B cell (primary cell): ENCODE results near the gene ARHGEF4. TPM values are rescaled to one million over a fixed set of nuclear protein-coding genes. Genes with fewer than 3 reads are reported as not detected.

Source experiments
- ATAC-seq: fragments of 200-7000 bp; cut with Tn5 transposase; one replicate; pipeline ENCODE4 v1.10.0; 2021; ENCODE audit warnings: low read depth, mild to moderate bottlenecking, moderate number of reproducible peaks, moderate library complexity
- CTCF ChIA-PET: fragments of 350-600 bp; sonication (Branson Sonifier 250); formaldehyde crosslinking; loops from one replicate; lab custom pipeline; 2021; ENCODE audit warnings: antibody characterized with exemption, inconsistent platforms; lab: Charles Lee
- POLR2A ChIA-PET: fragments of 350-600 bp; sonication (Branson Sonifier 250); formaldehyde crosslinking; loops from one replicate; lab custom pipeline; 2021; ENCODE audit warnings: antibody characterized with exemption; lab: Charles Lee
- DNase-seq: peaks from one replicate; pipeline ENCODE4 v3.0.0; 2013
- H2AFZ ChIP-seq: 2 replicates; pipeline ENCODE4 v1.6.1; 2012; ENCODE audit warnings: mild to moderate bottlenecking, low read depth, low read length; ENCODE audit not compliant: insufficient read depth, poor library complexity, severe bottlenecking
- H3K27ac ChIP-seq, 2 donors: 1 replicate in 1 of 2; 2 replicates in 1 of 2; pipeline ENCODE4 v1.5.1; 2012 to 2013; ENCODE audit warnings: low read length in 2 of 2, mild to moderate bottlenecking in 2 of 2, moderate library complexity in 1 of 2
- H3K27me3 ChIP-seq, 4 experiments: fragments of 200-600 bp in 1 of 4; sonication (generic) in 1 of 4; replicated peaks in 1 of 4; 1 replicate in 2 of 4; 2 replicates in 2 of 4; pipeline versions ENCODE4 v1.6.1 to v1.7.0; 2013 to 2016; ENCODE audit warnings: low read length in 3 of 4, mild to moderate bottlenecking in 2 of 4, mixed read lengths in 1 of 4, moderate library complexity in 1 of 4; ENCODE audit not compliant: insufficient read depth in 4 of 4, control insufficient read depth in 3 of 4; ENCODE audit errors: control extremely low read depth in 1 of 4
- H3K36me3 ChIP-seq, 2 experiments: replicated peaks in 1 of 2; 1 replicate in 1 of 2; 2 replicates in 1 of 2; pipeline versions ENCODE4 v1.6.1 to v1.7.1; 2013; ENCODE audit warnings: low read length in 1 of 2; ENCODE audit not compliant: insufficient read depth in 2 of 2, control insufficient read depth in 1 of 2; ENCODE audit errors: control extremely low read depth in 1 of 2, extremely low read depth in 1 of 2
- H3K4me1 ChIP-seq, 2 donors: fragments of 200-600 bp in 1 of 2; sonication (generic) in 1 of 2; 1 replicate in 1 of 2; 2 replicates in 1 of 2; pipeline versions ENCODE4 v1.5.1 to v1.6.1; 2013 to 2017; ENCODE audit warnings: low read length in 2 of 2; ENCODE audit not compliant: control insufficient read depth in 2 of 2, insufficient read depth in 2 of 2
- H3K4me2 ChIP-seq: replicated peaks from 2 replicates; pipeline ENCODE3; 2012; ENCODE audit warnings: mild to moderate bottlenecking, low read depth, low read length; ENCODE audit not compliant: poor library complexity, severe bottlenecking
- H3K4me3 ChIP-seq, 5 experiments: fragments of 200-600 bp in 1 of 5; sonication (generic) in 1 of 5; 1 replicate in 3 of 5; 2 replicates in 2 of 5; pipeline versions ENCODE4 v1.5.1 to v1.7.0; 2011 to 2016; ENCODE audit warnings: low read length in 4 of 5, mild to moderate bottlenecking in 4 of 5, low read depth in 2 of 5, control low read depth in 1 of 5, moderate library complexity in 1 of 5; ENCODE audit not compliant: insufficient read depth in 1 of 5; ENCODE audit errors: control extremely low read depth in 1 of 5, extremely low read depth in 1 of 5
- H3K79me2 ChIP-seq: fragments of 200-600 bp; sonication (generic); one replicate; pipeline ENCODE4 v1.6.0; 2016; ENCODE audit warnings: low read length; ENCODE audit not compliant: control insufficient read depth, insufficient read depth
- H3K9ac ChIP-seq: fragments of 200-600 bp; sonication (generic); 2 replicates; pipeline ENCODE4 v1.6.1; 2017; ENCODE audit warnings: mild to moderate bottlenecking, low read length, moderate library complexity
- H3K9me3 ChIP-seq, 3 donors: one replicate each; pipeline versions ENCODE4 v1.6.1 to v1.7.1; 2013; ENCODE audit warnings: low read length in 2 of 3; ENCODE audit not compliant: control insufficient read depth in 2 of 3, insufficient read depth in 1 of 3; ENCODE audit errors: control extremely low read depth in 1 of 3
- H4K20me1 ChIP-seq: 2 replicates; pipeline ENCODE4 v1.6.0; 2012; ENCODE audit warnings: mild to moderate bottlenecking, low read length; ENCODE audit not compliant: insufficient read depth, control insufficient read depth, poor library complexity, severe bottlenecking
- H3K27ac Mint-ChIP-seq: one replicate; pipeline ENCODE4 v1.8.0; 2021; ENCODE audit warnings: mixed read lengths
- H3K27me3 Mint-ChIP-seq: one replicate; pipeline ENCODE4 v1.8.0; 2021; ENCODE audit warnings: mixed read lengths
- H3K4me1 Mint-ChIP-seq: one replicate; pipeline ENCODE4 v1.8.0; 2021; ENCODE audit warnings: mixed read lengths
- H3K4me3 Mint-ChIP-seq: one replicate; pipeline ENCODE4 v1.8.0; 2021; ENCODE audit warnings: mixed read lengths
- H3K9me3 Mint-ChIP-seq: one replicate; pipeline ENCODE4 v1.8.0; 2022; ENCODE audit warnings: mixed read lengths; ENCODE audit not compliant: insufficient read depth
- CTCF ChIP-seq: fragments of 200-600 bp; IDR thresholded peaks from one replicate; pipeline ENCODE4 v1.8.0; 2022; ENCODE audit warnings: antibody characterized with exemption, mild to moderate bottlenecking
- EZH2 ChIP-seq: IDR thresholded peaks from 2 replicates; pipeline ENCODE4 v1.6.1; 2012; ENCODE audit warnings: borderline replicate concordance, low read depth, mild to moderate bottlenecking, moderate library complexity, low read length; ENCODE audit not compliant: insufficient read depth, poor library complexity, severe bottlenecking
- WGBS: methylation state at CpG from one replicate; pipeline ENCODE4 v1.1.5; 2013; ENCODE audit warnings: missing lambda C conversion rate; ENCODE audit not compliant: insufficient coverage; 5-methylcytosine and 5-hydroxymethylcytosine counted together
- intact Hi-C: fragments of 100-400 bp; cut with micrococcal nuclease; formaldehyde crosslinking; loops from one replicate; pipeline ENCODE4 v1.10.0; 2022
- polyA plus RNA-seq: library from polyadenylated mRNA; depleted of rRNA; stranded (reverse); fragments of >200 nt; gene quantifications from 2 replicates; pipeline ENCODE4 v1.2.3, GENCODE V29; 2012
- total RNA-seq, 2 donors: library from RNA; stranded (reverse); fragments of 120-200 nt in 1 of 2; gene quantifications; 1 replicate in 1 of 2; 2 replicates in 1 of 2; pipeline versions ENCODE4 v1.2.3 to v1.2.4, GENCODE V29; 2013 to 2022

The ARHGEF4 gene
- total and polyA plus RNA-seq, 2 donors (not counting 1 experiment from before 2014, with no cell fraction given) = 2.1 TPM; not detected in 1

- ATAC-seq = no peak
- DNase-seq = no peak
- Histone ChIP-seq H2AFZ (no peak overlapping the region), H3K4me2 (no peak overlapping the region), H3K79me2 (no peaks in the 10 kb centered on the region), H3K9ac (no peak overlapping the region), H3K36me3 (peaks cover 0 to 58% of the 10 kb centered on the region in 2 experiments), H3K27me3 (no peaks in the 10 kb centered on the region), H3K4me3 (no peak overlapping the region), H4K20me1 (peaks cover 32% of the 10 kb centered on the region), H3K27ac (no peak overlapping the region), H3K9me3 (no peaks in the 10 kb centered on the region), H3K4me1 (no peaks in the 10 kb centered on the region)
- no peaks in the 10 kb centered on the region for H3K9me3 Mint-ChIP-seq
- ChIA-PET POLR2A (no interaction called here), CTCF (no interaction called here)
- H3K4me3 Mint-ChIP-seq = no peak overlapping the region
- no peak overlapping the region for H3K27ac Mint-ChIP-seq
- no peaks in the 10 kb centered on the region for H3K4me1 Mint-ChIP-seq
- H3K27me3 Mint-ChIP-seq = no peaks in the 10 kb centered on the region
- no peak for TF ChIP-seq CTCF
- TF ChIP-seq EZH2 = no peak
- intact Hi-C loops = no loop called here
- 97% methylated on average over 5 of the region's 6 CpGs for WGBS
These were observed 211.9 kb downstream of the ARHGEF4 start for GRCh38 chr2:131048641-131049040.

DNA sequence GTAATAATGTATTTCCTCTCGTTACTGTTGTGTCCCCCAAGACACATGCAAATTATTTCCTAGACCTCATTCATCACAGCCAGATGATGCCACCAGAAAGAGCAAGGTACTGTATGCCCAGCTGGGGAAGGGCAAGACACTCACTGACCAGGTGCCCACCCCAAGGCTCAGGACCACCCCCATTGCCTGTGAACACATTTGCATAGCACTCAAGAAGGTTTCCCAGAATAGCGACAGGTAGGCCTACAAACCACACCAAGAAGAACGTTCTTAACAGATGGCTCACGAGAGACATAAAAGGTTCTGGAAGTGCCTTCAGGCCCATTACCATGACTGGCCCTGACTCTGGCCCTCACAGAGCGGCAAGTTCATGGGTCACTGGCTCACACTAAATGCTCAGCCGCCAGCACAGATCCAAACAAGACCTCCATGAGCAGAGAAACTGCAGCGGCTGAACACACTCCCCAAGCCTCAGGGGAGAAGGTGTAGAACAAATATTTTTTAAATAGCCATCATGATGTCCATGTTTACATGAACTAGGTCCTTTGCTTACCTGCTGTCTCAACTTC is 212.5 kb downstream of the ARHGEF4 start:
- Histone ChIP-seq H2AFZ (no peak overlapping the region), H3K27me3 (no peaks in the 10 kb centered on the region), H3K9me3 (no peaks in the 10 kb centered on the region), H3K36me3 (peaks cover 0 to 61% of the 10 kb centered on the region in 2 experiments), H3K9ac (no peak overlapping the region), H3K27ac (no peak overlapping the region), H3K79me2 (no peaks in the 10 kb centered on the region), H3K4me3 (no peak overlapping the region), H4K20me1 (peaks cover 35% of the 10 kb centered on the region), H3K4me1 (no peaks in the 10 kb centered on the region), H3K4me2 (no peak overlapping the region)
- intact Hi-C loops = no loop called here
- Mint-ChIP-seq H3K4me1 (no peaks in the 10 kb centered on the region), H3K27me3 (no peaks in the 10 kb centered on the region), H3K27ac (no peak overlapping the region), H3K4me3 (no peak overlapping the region), H3K9me3 (no peaks in the 10 kb centered on the region)
- TF ChIP-seq CTCF (no peak), EZH2 (no peak)
- DNase-seq = no peak
- no peak for ATAC-seq
- 67% methylated on average over 5 of the region's 7 CpGs for WGBS
- ChIA-PET POLR2A (no interaction called here), CTCF (no interaction called here)
